Keratinocyte (primary cell): ENCODE results near the gene VPS52. TPM values are rescaled to one million over a fixed set of nuclear protein-coding genes. Genes with fewer than 3 reads are reported as not detected.
"Not testable (repeated sequence)": the region's sequence is repeated elsewhere in the genome, so short reads cannot be mapped to it uniquely, and the experiment has no call there.

Source experiments
- DNase-seq: peaks from one replicate; pipeline ENCODE4 v3.0.0-alpha.2; 2011; ENCODE audit warnings: low read depth, missing footprints, low spot score
- FAIRE-seq: peaks from 2 replicates; lab custom pipeline; 2011; peaks lifted over from hg19 to GRCh38; lab: Jason Lieb, UNC
- H2AFZ ChIP-seq: 2 replicates; pipeline ENCODE4 v1.6.0; 2012; ENCODE audit warnings: low read length, control low read depth, inconsistent platforms; ENCODE audit not compliant: control insufficient read depth
- H3K27ac ChIP-seq: 2 replicates; pipeline ENCODE4 v1.5.1; 2011; ENCODE audit warnings: low read length; ENCODE audit not compliant: control insufficient read depth, insufficient read depth
- H3K27me3 ChIP-seq: 3 replicates; pipeline ENCODE4 v1.6.0; 2011; ENCODE audit warnings: low read length; ENCODE audit not compliant: control insufficient read depth, insufficient read depth; ENCODE audit errors: extremely low read depth
- H3K36me3 ChIP-seq, 2 experiments: 2 replicates in 1 of 2; 3 replicates in 1 of 2; pipeline ENCODE4 v1.5.1; 2011; ENCODE audit warnings: low read length in 2 of 2, mild to moderate bottlenecking in 1 of 2; ENCODE audit not compliant: control insufficient read depth in 2 of 2, insufficient read depth in 2 of 2; ENCODE audit errors: extremely low read depth in 1 of 2
- H3K4me1 ChIP-seq: 3 replicates; pipeline ENCODE4 v1.5.1; 2011; ENCODE audit warnings: low read length; ENCODE audit not compliant: control insufficient read depth, insufficient read depth; ENCODE audit errors: extremely low read depth
- H3K4me2 ChIP-seq: 3 replicates; pipeline ENCODE4 v1.6.0; 2011; ENCODE audit warnings: low read depth, low read length; ENCODE audit not compliant: control insufficient read depth, insufficient read depth; ENCODE audit errors: extremely low read depth
- H3K4me3 ChIP-seq, 3 experiments: fragments of 200-600 bp in 1 of 3; sonication (generic) in 1 of 3; 2 replicates in 2 of 3; 3 replicates in 1 of 3; pipeline ENCODE4 v1.5.1; 2011 to 2016; ENCODE audit warnings: low read length in 3 of 3, mild to moderate bottlenecking in 3 of 3, control low read depth in 2 of 3, inconsistent platforms in 1 of 3, low read depth in 1 of 3, mixed read lengths in 1 of 3, mixed run types in 1 of 3, moderate library complexity in 1 of 3; ENCODE audit not compliant: control insufficient read depth in 2 of 3, insufficient read depth in 2 of 3; ENCODE audit errors: extremely low read depth in 1 of 3
- H3K79me2 ChIP-seq: 2 replicates; pipeline ENCODE4 v1.6.0; 2012; ENCODE audit warnings: low read length; ENCODE audit not compliant: control insufficient read depth, insufficient read depth
- H3K9ac ChIP-seq: 3 replicates; pipeline ENCODE4 v1.6.0; 2011; ENCODE audit warnings: low read length; ENCODE audit not compliant: control insufficient read depth, insufficient read depth; ENCODE audit errors: extremely low read depth
- H3K9me1 ChIP-seq: 3 replicates; pipeline ENCODE4 v1.6.0; 2011; ENCODE audit warnings: low read length; ENCODE audit not compliant: control insufficient read depth, insufficient read depth; ENCODE audit errors: extremely low read depth
- H3K9me3 ChIP-seq: 2 replicates; pipeline ENCODE4 v1.5.1; 2012; ENCODE audit warnings: low read depth, low read length; ENCODE audit not compliant: control insufficient read depth
- H4K20me1 ChIP-seq: 3 replicates; pipeline ENCODE4 v1.6.0; 2011; ENCODE audit warnings: low read length; ENCODE audit not compliant: control insufficient read depth, insufficient read depth; ENCODE audit errors: extremely low read depth
- EZH2 ChIP-seq: IDR thresholded peaks from one replicate; pipeline ENCODE4 v1.6.1; 2012; ENCODE audit warnings: inconsistent platforms, mild to moderate bottlenecking, low read length, moderate library complexity
- dilution Hi-C: fragments of 300-500 bp; cut with MboI; formaldehyde crosslinking; loops from one replicate; pipeline ENCODE4 v1.7.0; 2020; ENCODE audit warnings: low sequenced_read_pairs; ENCODE audit not compliant: extremely low pct_ligation_motif_present
- polyA plus RNA-seq, 5 experiments: library from polyadenylated mRNA; depleted of rRNA in 3 of 5; stranded (reverse) in 3 of 5; stranded (forward) in 1 of 5; unstranded in 1 of 5; fragments of >200 nt; gene quantifications; 1 replicate in 1 of 5; 2 replicates in 3 of 5; 3 replicates in 1 of 5; pipeline versions ENCODE4 v1.2.1 to v1.2.3, GENCODE V29; 2011 to 2012; ENCODE audit warnings: missing spikeins in 2 of 5, low read depth in 1 of 5, low replicate concordance in 1 of 5
- TF ChIP-seq, protein P1 (sequence below), 3 experiments: IDR thresholded peaks in 1 of 3; conservative IDR thresholded peaks in 1 of 3; optimal IDR thresholded peaks in 1 of 3; 2 replicates in 2 of 3; 3 replicates in 1 of 3; pipeline versions ENCODE3 to v1.5.1; 2011; ENCODE audit warnings: low read length in 3 of 3, mild to moderate bottlenecking in 3 of 3, moderate library complexity in 2 of 3, control low read depth in 1 of 3, inconsistent platforms in 1 of 3; ENCODE audit not compliant: insufficient read depth in 2 of 3; ENCODE audit errors: extremely low read depth in 1 of 3

VPS52 gene
- polyA plus RNA-seq, 1 donor (not counting 4 experiments of a cell fraction or from before 2014, with no cell fraction given) = 36.2 TPM

DNA sequence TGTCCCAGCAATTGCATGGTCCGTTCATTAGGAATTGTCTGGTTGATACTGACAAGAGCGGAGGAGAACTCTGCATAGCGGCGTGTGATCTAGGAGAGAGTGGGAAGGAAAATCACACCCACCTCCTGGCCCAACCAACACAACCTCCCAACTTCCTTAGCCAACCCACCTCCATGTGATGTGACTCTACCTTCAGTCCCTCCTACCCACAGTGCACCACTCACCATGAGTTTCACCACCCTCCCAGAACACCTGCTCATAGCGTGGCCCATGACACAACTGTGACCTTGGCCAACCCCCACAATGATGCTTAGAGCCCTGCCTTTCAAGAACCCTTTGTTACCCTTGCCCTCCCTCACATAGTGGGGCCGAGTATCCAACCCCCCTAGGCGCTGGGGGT lies 7.7 kb downstream of the VPS52 start:
- peaks cover 29 to 34% of the 10 kb centered on the region in 2 experiments for H3K36me3 ChIP-seq

DNA sequence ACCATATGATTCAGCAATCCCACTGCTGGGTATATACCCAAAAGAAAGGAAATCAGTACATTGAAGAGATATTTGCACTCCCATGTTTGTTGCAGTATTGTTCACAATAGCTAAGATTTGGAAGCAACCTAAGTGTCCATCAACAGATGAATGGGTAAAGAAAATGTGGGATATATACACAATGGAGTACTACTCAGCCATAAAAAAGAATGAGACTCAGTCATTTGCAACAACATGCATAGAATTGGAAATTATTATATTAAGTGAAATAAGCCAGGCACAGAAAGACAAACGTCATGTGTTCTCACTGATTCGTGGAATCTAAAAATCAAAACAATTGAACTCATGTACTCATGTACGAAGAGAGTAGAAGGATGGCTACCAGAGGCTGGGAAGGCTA lies 9.2 kb downstream of the VPS52 start:
- H4K20me1 ChIP-seq, H3K9me3 ChIP-seq, FAIRE-seq, H2AFZ ChIP-seq, H3K9ac ChIP-seq, H3K4me2 ChIP-seq, dilution Hi-C loops, DNase-seq, H3K4me1 ChIP-seq, H3K9me1 ChIP-seq, H3K27me3 ChIP-seq, H3K27ac ChIP-seq, H3K4me3 ChIP-seq, H3K79me2 ChIP-seq: not testable (repeated sequence)
- H3K36me3 ChIP-seq = peaks cover 19 to 25% of the 10 kb centered on the region in 2 experiments

More for the DNA sequence above, 7.7 kb downstream of the VPS52 start:
- TF ChIP-seq EZH2 = no peak
- TF ChIP-seq, protein P1, sequence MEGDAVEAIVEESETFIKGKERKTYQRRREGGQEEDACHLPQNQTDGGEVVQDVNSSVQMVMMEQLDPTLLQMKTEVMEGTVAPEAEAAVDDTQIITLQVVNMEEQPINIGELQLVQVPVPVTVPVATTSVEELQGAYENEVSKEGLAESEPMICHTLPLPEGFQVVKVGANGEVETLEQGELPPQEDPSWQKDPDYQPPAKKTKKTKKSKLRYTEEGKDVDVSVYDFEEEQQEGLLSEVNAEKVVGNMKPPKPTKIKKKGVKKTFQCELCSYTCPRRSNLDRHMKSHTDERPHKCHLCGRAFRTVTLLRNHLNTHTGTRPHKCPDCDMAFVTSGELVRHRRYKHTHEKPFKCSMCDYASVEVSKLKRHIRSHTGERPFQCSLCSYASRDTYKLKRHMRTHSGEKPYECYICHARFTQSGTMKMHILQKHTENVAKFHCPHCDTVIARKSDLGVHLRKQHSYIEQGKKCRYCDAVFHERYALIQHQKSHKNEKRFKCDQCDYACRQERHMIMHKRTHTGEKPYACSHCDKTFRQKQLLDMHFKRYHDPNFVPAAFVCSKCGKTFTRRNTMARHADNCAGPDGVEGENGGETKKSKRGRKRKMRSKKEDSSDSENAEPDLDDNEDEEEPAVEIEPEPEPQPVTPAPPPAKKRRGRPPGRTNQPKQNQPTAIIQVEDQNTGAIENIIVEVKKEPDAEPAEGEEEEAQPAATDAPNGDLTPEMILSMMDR (optimal IDR thresholded peaks at IDR 0.05 in 1 of 3, IDR thresholded peaks at IDR 0.05 in 1 of 3, conservative IDR thresholded peaks at IDR 0.05 in 1 of 3; ENCODE audit: extremely low read depth in 1 of 3, insufficient read depth in 2 of 3, low read length in 3 of 3) = no peak
- no peak overlapping the region for H3K27ac ChIP-seq
- H3K9ac ChIP-seq = no peak overlapping the region
- no peaks in the 10 kb centered on the region for H3K27me3 ChIP-seq
- no peaks in the 10 kb centered on the region for H3K9me3 ChIP-seq
- no peak overlapping the region for H3K4me3 ChIP-seq
- H3K79me2 ChIP-seq = no peaks in the 10 kb centered on the region
- no peaks in the 10 kb centered on the region for H3K9me1 ChIP-seq
- FAIRE-seq (no peak), DNase-seq (no peak)
- no peak overlapping the region for H2AFZ ChIP-seq
- no peak overlapping the region for H3K4me2 ChIP-seq
- dilution Hi-C loops = no loop called here
- H3K4me1 ChIP-seq = peaks cover 8% of the 10 kb centered on the region
- no peaks in the 10 kb centered on the region for H4K20me1 ChIP-seq

DNA sequence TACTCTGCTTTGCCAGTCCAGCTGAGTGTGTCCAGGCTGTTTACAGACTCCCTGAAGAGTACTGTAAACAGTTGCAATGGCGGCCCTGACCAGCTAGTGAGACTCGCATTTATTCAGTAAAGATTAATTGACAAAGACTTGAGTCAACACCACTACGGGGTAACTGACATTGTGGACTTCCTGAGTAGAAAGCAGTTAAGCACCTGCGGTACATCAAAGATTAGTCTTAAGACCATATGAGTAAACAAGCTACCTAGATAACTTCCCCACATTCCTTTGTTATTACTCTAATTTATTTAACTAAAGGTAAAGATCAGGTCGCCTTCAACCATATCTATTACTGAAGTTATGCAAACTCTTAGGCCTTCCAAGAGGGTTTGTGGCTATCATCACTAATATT lies 12.6 kb downstream of the VPS52 start:
- no peak for FAIRE-seq

More for the DNA sequence above, 12.6 kb downstream of the VPS52 start:
- H3K9me3 ChIP-seq = no peaks in the 10 kb centered on the region
- H3K4me2 ChIP-seq = no peak overlapping the region
- H3K9me1 ChIP-seq = no peaks in the 10 kb centered on the region
- dilution Hi-C loops = no loop called here
- H3K27me3 ChIP-seq = no peaks in the 10 kb centered on the region
- DNase-seq = no peak
- H3K36me3 ChIP-seq = peaks cover 7 to 11% of the 10 kb centered on the region in 2 experiments
- H3K27ac ChIP-seq = no peak overlapping the region
- no peak overlapping the region for H2AFZ ChIP-seq
- H3K79me2 ChIP-seq = no peaks in the 10 kb centered on the region
- H4K20me1 ChIP-seq = no peaks in the 10 kb centered on the region
- no peak overlapping the region for H3K9ac ChIP-seq
- peaks cover 18% of the 10 kb centered on the region for H3K4me1 ChIP-seq
- TF ChIP-seq, protein P1 (optimal IDR thresholded peaks at IDR 0.05 in 1 of 3, IDR thresholded peaks at IDR 0.05 in 1 of 3, conservative IDR thresholded peaks at IDR 0.05 in 1 of 3; ENCODE audit: extremely low read depth in 1 of 3, insufficient read depth in 2 of 3, low read length in 3 of 3) = no peak
- TF ChIP-seq EZH2 = no peak
- H3K4me3 ChIP-seq = no peak overlapping the region
